Sigmoid colon (tissue), 7 donors: ENCODE data around the gene SEC24D. TPM values are rescaled to one million over a fixed set of nuclear protein-coding genes. Genes with fewer than 3 reads are reported as not detected.
A peak's percentile ranks its signal among the peaks of the same experiment; 100 is the strongest.
"Not testable (repeated sequence)": the region's sequence is repeated elsewhere in the genome, so short reads cannot be mapped to it uniquely, and the experiment has no call there.

ENCODE experiments used
- DNase-seq: peaks from one replicate; pipeline ENCODE4 v3.0.0-alpha.2; 2019
- H3K27ac ChIP-seq, 4 donors: fragments of 200-600 bp; sonication (generic); one replicate each; pipeline ENCODE4 v1.5.1; 2016 to 2019; ENCODE audit warnings: mild to moderate bottlenecking in 1 of 4
- H3K27me3 ChIP-seq, 3 donors: fragments of 200-600 bp; sonication (generic); one replicate each; pipeline ENCODE4 v1.5.1; 2019; ENCODE audit warnings: mild to moderate bottlenecking in 1 of 3
- H3K36me3 ChIP-seq, 4 donors: fragments of 200-600 bp; sonication (generic); one replicate each; pipeline ENCODE4 v1.5.1; 2016 to 2019
- H3K4me1 ChIP-seq, 4 donors: fragments of 200-600 bp; sonication (generic); one replicate each; pipeline ENCODE4 v1.5.1; 2017 to 2019
- H3K4me3 ChIP-seq, 4 donors: fragments of 200-600 bp; sonication (generic); one replicate each; pipeline ENCODE4 v1.5.1; 2017 to 2019; ENCODE audit warnings: mild to moderate bottlenecking in 2 of 4, moderate library complexity in 1 of 4
- H3K9me3 ChIP-seq, 4 donors: fragments of 200-600 bp in 3 of 4; sonication (generic) in 3 of 4; one replicate each; pipeline versions ENCODE4 v1.5.1 to v1.6.1; 2013 to 2019
- EP300 ChIP-seq, 4 donors: sonication (generic); formaldehyde crosslinking; IDR thresholded peaks; one replicate each; pipeline ENCODE4 v1.6.1; 2017; ENCODE audit warnings: antibody characterized with exemption in 4 of 4
- POLR2A ChIP-seq, 2 donors: fragments of 450-650 bp; IDR thresholded peaks; one replicate each; pipeline ENCODE4 v1.6.1; 2016; ENCODE audit warnings: antibody characterized with exemption in 2 of 2, mild to moderate bottlenecking in 2 of 2, moderate library complexity in 2 of 2
- POLR2AphosphoS5 ChIP-seq, 4 donors: sonication (generic); formaldehyde crosslinking; IDR thresholded peaks; one replicate each; pipeline ENCODE4 v1.6.1; 2017; ENCODE audit warnings: antibody characterized with exemption in 4 of 4
- WGBS, 2 donors: extraction: QIAGEN DNeasy Blood & Tissue Kit; methylation state at CpG; one replicate each; pipeline ENCODE4 v1.1.7; 2013; 5-methylcytosine and 5-hydroxymethylcytosine counted together
- intact Hi-C: fragments of 100-400 bp; cut with DNase I; formaldehyde crosslinking; loops from one replicate; pipeline ENCODE4 v1.15.1; 2023
- polyA plus RNA-seq, 3 donors: library from polyadenylated mRNA; stranded (reverse); fragments of 200-250 nt; gene quantifications; one replicate each; pipeline ENCODE4 v1.2.3, GENCODE V29; 2013
- total RNA-seq, 4 donors: library from RNA; depleted of rRNA; stranded (reverse); fragments of >200 nt; gene quantifications; one replicate each; pipeline ENCODE4 v1.1.0, GENCODE V29; 2016
- TF ChIP-seq, protein P1 (sequence below), 4 experiments: fragments of 450-650 bp in 3 of 4; fragments of 200-600 bp in 1 of 4; IDR thresholded peaks; one replicate each; pipeline ENCODE4 v1.5.1; 2016 to 2019; ENCODE audit warnings: antibody characterized with exemption in 4 of 4, mild to moderate bottlenecking in 3 of 4, moderate library complexity in 2 of 4
- donor health status: healthy with polysubstance abuse.
- donor health status: Bipolar disorder and iron deficiency.
- donor health status: healthy.

Gene SEC24D
- total and polyA plus RNA-seq, 7 donors, result 18.6 to 42.4 (median 27.6) TPM

DNA sequence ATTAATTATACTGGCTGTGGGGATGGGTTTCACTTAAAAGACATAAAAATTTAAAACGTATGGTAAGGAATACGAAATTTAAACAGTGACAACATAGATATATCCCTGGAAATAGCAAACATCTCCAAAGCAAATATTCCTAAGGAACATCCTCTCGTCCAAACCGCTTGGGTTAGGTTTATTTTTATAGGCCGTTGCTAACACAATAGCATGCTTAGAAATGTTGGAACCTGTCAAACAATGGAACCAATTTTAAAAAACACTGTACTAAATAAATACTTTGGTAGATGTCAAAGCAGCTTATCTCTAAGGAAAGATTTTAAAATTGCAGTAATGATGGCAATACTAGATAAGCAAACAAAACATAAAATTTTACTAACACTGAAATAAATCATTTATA, 45.4 kb downstream of the SEC24D start:
- intact Hi-C loops, result no loop called here
- WGBS, 2 donors, result 12 to 61% methylated on average over 5 of the region's 5 CpGs
- Histone ChIP-seq H3K36me3 (peaks cover 0 to 15% (median 2%) of the 10 kb centered on the region in 4 donors), H3K27me3 (no peaks in the 10 kb centered on the region), H3K4me1 (peaks cover 0 to 44% (median 22%) of the 10 kb centered on the region in 4 donors), H3K4me3 (no peak overlapping the region), H3K27ac (peak overlapping the region in 3 of 4 donors; percentile 32 to 59 (median 51)), H3K9me3 (no peaks in the 10 kb centered on the region)
- no peak for DNase-seq
- TF ChIP-seq EP300 (IDR thresholded peaks at IDR 0.05) (no peak), POLR2AphosphoS5 (IDR thresholded peaks at IDR 0.05) (no peak), POLR2A (IDR thresholded peaks at IDR 0.05) (no peak)
- TF ChIP-seq, protein P1, sequence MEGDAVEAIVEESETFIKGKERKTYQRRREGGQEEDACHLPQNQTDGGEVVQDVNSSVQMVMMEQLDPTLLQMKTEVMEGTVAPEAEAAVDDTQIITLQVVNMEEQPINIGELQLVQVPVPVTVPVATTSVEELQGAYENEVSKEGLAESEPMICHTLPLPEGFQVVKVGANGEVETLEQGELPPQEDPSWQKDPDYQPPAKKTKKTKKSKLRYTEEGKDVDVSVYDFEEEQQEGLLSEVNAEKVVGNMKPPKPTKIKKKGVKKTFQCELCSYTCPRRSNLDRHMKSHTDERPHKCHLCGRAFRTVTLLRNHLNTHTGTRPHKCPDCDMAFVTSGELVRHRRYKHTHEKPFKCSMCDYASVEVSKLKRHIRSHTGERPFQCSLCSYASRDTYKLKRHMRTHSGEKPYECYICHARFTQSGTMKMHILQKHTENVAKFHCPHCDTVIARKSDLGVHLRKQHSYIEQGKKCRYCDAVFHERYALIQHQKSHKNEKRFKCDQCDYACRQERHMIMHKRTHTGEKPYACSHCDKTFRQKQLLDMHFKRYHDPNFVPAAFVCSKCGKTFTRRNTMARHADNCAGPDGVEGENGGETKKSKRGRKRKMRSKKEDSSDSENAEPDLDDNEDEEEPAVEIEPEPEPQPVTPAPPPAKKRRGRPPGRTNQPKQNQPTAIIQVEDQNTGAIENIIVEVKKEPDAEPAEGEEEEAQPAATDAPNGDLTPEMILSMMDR (IDR thresholded peaks at IDR 0.05), result no peak

DNA sequence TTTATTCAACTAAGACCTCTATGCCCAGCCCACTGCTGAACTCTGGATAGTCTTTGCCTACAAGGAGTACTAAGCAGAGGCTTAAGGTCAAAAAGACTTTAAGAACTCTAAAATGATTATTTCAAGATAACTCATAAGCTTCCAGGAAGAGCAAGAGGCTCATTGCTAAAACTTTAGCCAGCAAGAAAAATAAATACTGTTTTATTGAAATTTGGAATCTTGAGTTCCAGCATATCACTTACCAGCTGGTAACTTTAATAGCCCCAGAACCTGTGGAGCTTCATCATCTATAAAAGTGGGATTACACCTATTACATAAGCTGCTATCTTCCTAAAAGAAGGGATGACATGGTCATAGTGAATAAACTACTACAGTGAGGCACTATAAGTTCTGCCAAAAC, 47.0 kb downstream of the SEC24D start:
- Histone ChIP-seq H3K27ac (peak overlapping the region in 3 of 4 donors; percentile 43 to 59 (median 51)), H3K9me3 (no peaks in the 10 kb centered on the region), H3K4me1 (peaks cover 0 to 42% (median 20%) of the 10 kb centered on the region in 4 donors), H3K27me3 (no peaks in the 10 kb centered on the region), H3K36me3 (no peaks in the 10 kb centered on the region), H3K4me3 (no peak overlapping the region)
- TF ChIP-seq, protein P1 (IDR thresholded peaks at IDR 0.05), result no peak
- TF ChIP-seq EP300 (IDR thresholded peaks at IDR 0.05) (no peak), POLR2AphosphoS5 (IDR thresholded peaks at IDR 0.05) (no peak), POLR2A (IDR thresholded peaks at IDR 0.05) (no peak)
- intact Hi-C loops, result no loop called here
- no peak for DNase-seq

DNA sequence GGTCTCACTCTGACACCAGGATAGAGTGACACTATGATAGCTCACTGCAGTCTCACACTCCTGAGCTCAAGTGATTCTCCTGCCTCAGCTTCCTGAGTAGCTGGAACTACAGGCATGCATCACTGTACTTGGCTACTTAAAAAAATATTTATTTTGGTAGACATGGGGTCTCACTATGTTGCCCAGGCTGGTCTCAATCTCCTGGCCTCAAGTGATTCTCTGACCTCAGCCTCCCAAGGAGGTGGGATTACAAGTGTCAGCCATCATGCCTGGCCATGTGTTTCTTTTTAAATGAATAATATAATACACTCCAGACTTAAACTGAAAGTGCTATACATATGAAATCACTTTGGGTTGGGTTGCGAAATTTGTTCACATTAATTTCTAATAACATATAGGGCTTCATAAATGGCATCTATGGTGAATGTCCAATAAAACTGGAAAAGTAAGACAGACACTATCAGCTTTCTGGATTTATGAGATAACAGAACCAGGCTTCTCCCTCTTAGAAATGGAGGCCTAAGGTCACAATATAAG, 48.0 kb downstream of the SEC24D start:
- TF ChIP-seq, protein P1 (IDR thresholded peaks at IDR 0.05), result no peak
- TF ChIP-seq POLR2A (IDR thresholded peaks at IDR 0.05), result no peak
- WGBS, 2 donors, result 95 to 98% methylated on average over 1 of the region's 1 CpG
- H3K27me3 ChIP-seq, result no peaks in the 10 kb centered on the region
- no peak overlapping the region for H3K4me3 ChIP-seq
- intact Hi-C loops, result no loop called here
- H3K36me3 ChIP-seq, result peaks cover 0 to 5% (median 1%) of the 10 kb centered on the region in 4 donors
- H3K27ac ChIP-seq, result peak overlapping the region in 2 of 4 donors; percentile 51 to 59
- DNase-seq, result no peak
- peaks cover 0 to 36% (median 19%) of the 10 kb centered on the region in 4 donors for H3K4me1 ChIP-seq
- H3K9me3 ChIP-seq, result no peaks in the 10 kb centered on the region

DNA sequence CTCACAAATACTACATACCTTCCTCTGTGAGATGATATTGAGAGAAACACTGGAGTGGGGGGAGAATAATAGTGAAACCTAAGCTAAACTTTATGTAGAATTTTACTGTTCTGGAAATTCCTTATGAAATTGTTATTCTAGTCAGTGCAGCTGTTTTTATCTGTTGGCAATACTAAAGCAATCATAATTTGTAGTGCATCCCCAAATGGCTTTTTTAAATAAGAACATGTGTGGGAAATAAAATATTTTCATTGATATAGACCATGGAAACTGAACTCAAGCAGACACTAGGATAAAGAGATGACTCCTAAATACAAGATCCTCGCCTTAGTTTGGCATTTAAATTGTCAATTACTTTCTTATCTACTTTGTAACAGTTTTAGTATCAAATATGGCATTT, 51.1 kb downstream of the SEC24D start:
- no peak overlapping the region for H3K4me3 ChIP-seq
- TF ChIP-seq, protein P1 (IDR thresholded peaks at IDR 0.05), result no peak
- TF ChIP-seq EP300 (IDR thresholded peaks at IDR 0.05) (no peak), POLR2AphosphoS5 (IDR thresholded peaks at IDR 0.05) (no peak), POLR2A (IDR thresholded peaks at IDR 0.05) (no peak)
- peaks cover 0 to 15% (median 5%) of the 10 kb centered on the region in 4 donors for H3K36me3 ChIP-seq
- no peaks in the 10 kb centered on the region for H3K27me3 ChIP-seq
- no peak for DNase-seq
- H3K27ac ChIP-seq, result no peak overlapping the region
- whole genome bisulfite sequencing, 2 donors, result 90 to 92% methylated on average over 1 of the region's 1 CpG
- intact Hi-C loops, result no loop called here
- H3K9me3 ChIP-seq, result no peaks in the 10 kb centered on the region
- peaks cover 0 to 21% (median 5%) of the 10 kb centered on the region in 4 donors for H3K4me1 ChIP-seq

DNA sequence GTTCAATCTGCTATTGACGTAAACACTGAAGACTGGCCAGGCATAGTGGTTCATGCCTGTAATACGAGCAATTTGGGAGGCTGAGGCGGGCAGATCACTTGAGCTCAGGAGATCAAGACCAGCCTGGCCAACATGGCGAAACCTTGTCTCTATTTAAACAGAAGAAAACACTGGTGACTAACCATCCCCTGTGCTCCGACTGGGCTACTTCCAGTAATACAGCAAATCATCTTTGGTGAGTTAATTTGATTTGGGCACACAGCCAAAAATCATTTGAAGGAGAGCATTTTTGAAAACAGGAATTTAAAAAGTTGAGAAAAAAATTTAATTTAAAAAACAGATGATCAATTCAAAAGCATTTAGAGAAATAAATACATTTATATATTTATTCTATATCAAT, 52.0 kb downstream of the SEC24D start:
- no peaks in the 10 kb centered on the region for H3K9me3 ChIP-seq
- peaks cover 0 to 15% (median 5%) of the 10 kb centered on the region in 4 donors for H3K36me3 ChIP-seq
- no peak overlapping the region for H3K4me3 ChIP-seq
- no peaks in the 10 kb centered on the region for H3K27me3 ChIP-seq
- H3K27ac ChIP-seq, result no peak overlapping the region
- peaks cover 0 to 16% (median 4%) of the 10 kb centered on the region in 4 donors for H3K4me1 ChIP-seq
- intact Hi-C loops, result no loop called here
- TF ChIP-seq EP300 (IDR thresholded peaks at IDR 0.05) (no peak), POLR2A (IDR thresholded peaks at IDR 0.05) (no peak), POLR2AphosphoS5 (IDR thresholded peaks at IDR 0.05) (no peak)
- TF ChIP-seq, protein P1 (IDR thresholded peaks at IDR 0.05), result no peak
- DNase-seq, result no peak
- WGBS, 2 donors, result 96% methylated on average over 5 of the region's 5 CpGs

DNA sequence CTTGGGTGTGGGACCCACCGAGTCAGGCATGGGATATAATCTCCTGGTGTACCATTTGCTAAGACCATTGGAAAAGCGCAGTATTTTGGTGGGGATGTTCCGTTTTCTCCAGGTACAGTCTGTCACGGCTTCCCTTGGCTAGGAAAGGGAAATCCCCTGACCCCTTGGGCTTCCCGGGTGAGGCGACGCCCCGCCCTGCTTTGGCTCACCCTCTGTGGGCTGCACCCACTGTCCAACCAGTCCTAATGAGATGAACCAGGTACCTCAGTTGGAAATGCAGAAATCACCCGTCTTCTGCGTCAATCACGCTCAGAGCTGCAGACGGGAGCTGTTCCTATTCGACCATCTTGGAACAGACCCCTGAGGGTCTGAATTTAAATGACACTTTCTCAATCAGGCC, 53.0 kb downstream of the SEC24D start:
- H3K4me3 ChIP-seq, H3K27ac ChIP-seq, H3K27me3 ChIP-seq, H3K4me1 ChIP-seq, intact Hi-C loops, H3K9me3 ChIP-seq, DNase-seq: not testable (repeated sequence)
- peaks cover 0 to 15% (median 5%) of the 10 kb centered on the region in 4 donors for H3K36me3 ChIP-seq
- 98% methylated on average over 13 of the region's 13 CpGs for WGBS, 2 donors

DNA sequence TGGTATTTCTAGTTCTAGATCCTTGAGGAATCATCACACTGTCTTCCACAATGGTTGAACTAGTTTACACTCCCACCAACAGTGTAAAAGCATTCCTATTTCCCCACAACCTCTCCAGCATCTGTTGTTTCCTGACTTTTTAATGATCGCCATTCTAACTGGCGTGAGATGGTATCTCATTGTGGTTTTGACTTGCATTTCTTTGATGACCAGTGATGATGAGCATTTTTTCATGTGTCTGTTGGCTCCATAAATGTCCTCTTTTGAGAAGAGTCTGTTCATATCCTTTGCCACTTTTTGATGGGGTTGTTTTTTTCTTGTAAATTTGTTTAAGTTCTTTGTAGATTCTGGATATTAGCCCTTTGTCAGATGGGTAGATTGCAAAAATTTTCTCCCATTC, 58.3 kb downstream of the SEC24D start:
- H3K9me3 ChIP-seq, intact Hi-C loops, DNase-seq, H3K36me3 ChIP-seq, H3K27me3 ChIP-seq, H3K27ac ChIP-seq, H3K4me3 ChIP-seq: not testable (repeated sequence)
- 92 to 97% methylated on average over 2 of the region's 2 CpGs for WGBS, 2 donors
- H3K4me1 ChIP-seq, result peaks cover 0 to 26% (median 15%) of the 10 kb centered on the region in 4 donors
